HEK293 (cell line): Measurements from ENCODE around the gene ZKSCAN3.

ENCODE experiments used
- HOXD13 ChIP-seq: sonication (generic); formaldehyde crosslinking; IDR thresholded peaks from 2 replicates; pipeline ENCODE4 v1.8.0; 2022; ENCODE audit warnings: missing genetic modification reagents, borderline replicate concordance
- YY1 ChIP-seq: fragments of 450-650 bp; formaldehyde crosslinking; IDR thresholded peaks from 2 replicates; pipeline ENCODE4 v1.5.1; 2018; ENCODE audit warnings: missing biosample characterization, missing genetic modification characterization
- TF ChIP-seq, protein P1 (sequence below): fragments of 450-650 bp; formaldehyde crosslinking; IDR thresholded peaks from 2 replicates; pipeline ENCODE4 v1.5.1; 2017; ENCODE audit warnings: missing biosample characterization, missing genetic modification characterization

DNA sequence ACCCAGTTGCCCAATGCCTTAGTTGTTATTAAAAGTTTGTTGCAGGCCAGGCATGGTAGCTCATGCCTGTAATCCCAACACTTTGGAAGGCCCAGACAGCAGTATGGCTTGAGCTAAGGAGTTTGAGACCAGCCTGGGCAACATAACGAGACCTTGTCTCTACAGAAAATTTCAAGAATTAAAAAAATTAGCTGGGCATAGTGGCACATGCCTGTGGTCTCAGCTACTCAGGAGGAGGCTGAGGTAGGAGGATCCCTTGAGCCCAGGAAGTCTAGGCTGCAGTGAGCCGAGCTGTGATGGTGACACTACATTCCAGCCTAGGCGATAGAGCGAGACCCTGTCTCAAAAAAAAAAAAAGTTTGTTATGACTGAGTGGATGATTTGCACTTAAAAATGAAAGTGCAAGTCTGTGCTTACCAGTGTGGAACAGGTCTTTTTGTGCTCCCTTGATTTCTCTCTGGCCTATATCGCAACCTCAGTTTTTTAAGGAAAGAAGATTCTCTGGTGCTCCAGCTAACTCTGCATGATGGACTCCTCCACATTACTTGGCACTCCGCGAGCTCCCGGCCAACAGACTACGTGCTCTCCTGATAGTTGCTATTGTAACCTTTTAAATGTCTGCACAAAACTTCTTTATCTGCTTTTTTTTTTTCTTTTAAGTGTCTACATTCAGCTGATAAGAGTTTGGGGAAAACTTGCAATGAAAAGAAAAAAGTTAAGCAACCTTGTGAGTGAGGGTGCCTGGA lies 22.1 kb downstream of the ZKSCAN3 start:
- TF ChIP-seq, protein P1, sequence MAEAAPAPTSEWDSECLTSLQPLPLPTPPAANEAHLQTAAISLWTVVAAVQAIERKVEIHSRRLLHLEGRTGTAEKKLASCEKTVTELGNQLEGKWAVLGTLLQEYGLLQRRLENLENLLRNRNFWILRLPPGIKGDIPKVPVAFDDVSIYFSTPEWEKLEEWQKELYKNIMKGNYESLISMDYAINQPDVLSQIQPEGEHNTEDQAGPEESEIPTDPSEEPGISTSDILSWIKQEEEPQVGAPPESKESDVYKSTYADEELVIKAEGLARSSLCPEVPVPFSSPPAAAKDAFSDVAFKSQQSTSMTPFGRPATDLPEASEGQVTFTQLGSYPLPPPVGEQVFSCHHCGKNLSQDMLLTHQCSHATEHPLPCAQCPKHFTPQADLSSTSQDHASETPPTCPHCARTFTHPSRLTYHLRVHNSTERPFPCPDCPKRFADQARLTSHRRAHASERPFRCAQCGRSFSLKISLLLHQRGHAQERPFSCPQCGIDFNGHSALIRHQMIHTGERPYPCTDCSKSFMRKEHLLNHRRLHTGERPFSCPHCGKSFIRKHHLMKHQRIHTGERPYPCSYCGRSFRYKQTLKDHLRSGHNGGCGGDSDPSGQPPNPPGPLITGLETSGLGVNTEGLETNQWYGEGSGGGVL (tag by site-specific recombination) = no peak
- TF ChIP-seq HOXD13 = no peak
- TF ChIP-seq YY1 (tag by site-specific recombination) = no peak
